Measurements from ENCODE around the gene MEDAG.

The MEDAG gene

GRCh38 chr13:30864433-30865122 lies 41.5 kb upstream of the MEDAG start:
- no peaks in the 10 kb centered on the region for H3F3A ChIP-seq (ENCODE audit: low read depth)
- no peak overlapping the region for H3K4me3 ChIP-seq (ENCODE audit: low read length, poor library complexity, severe bottlenecking)
- peak overlapping the region; percentile 83 for H2AFZ ChIP-seq (ENCODE audit: low read length)
- peak overlapping the region; percentile 8 for H3K9ac ChIP-seq (ENCODE audit: low read depth, low read length, poor library complexity, severe bottlenecking)
- no peaks in the 10 kb centered on the region for H3K36me3 ChIP-seq (ENCODE audit: insufficient read depth, low read length)
- H3K27me3 ChIP-seq (ENCODE audit: insufficient read depth, low read length, poor library complexity, severe bottlenecking): no peaks in the 10 kb centered on the region
- no peaks in the 10 kb centered on the region for H3K4me1 ChIP-seq (ENCODE audit: insufficient read depth, low read length, poor library complexity, severe bottlenecking)
- H3K79me2 ChIP-seq (ENCODE audit: insufficient read depth, low read length): no peaks in the 10 kb centered on the region
- no peak overlapping the region for H3K4me2 ChIP-seq (ENCODE audit: low read depth, low read length, poor library complexity, severe bottlenecking)
- H4K20me1 ChIP-seq (ENCODE audit: insufficient read depth, low read length, poor library complexity, severe bottlenecking): no peaks in the 10 kb centered on the region
- H3K9me2 ChIP-seq (replicated peaks; ENCODE audit: low read depth, low read length): no peaks in the 10 kb centered on the region
- TF ChIP-seq EZH2phosphoT487 (IDR thresholded peaks at IDR 0.05; ENCODE audit: borderline replicate concordance) (no peak), CTCF (conservative IDR thresholded peaks at IDR 0.05; ENCODE audit: low read length) (no peak)
- no peaks in the 10 kb centered on the region for H3K9me3 ChIP-seq (ENCODE audit: insufficient read depth, low read depth, low read length)

DNA sequence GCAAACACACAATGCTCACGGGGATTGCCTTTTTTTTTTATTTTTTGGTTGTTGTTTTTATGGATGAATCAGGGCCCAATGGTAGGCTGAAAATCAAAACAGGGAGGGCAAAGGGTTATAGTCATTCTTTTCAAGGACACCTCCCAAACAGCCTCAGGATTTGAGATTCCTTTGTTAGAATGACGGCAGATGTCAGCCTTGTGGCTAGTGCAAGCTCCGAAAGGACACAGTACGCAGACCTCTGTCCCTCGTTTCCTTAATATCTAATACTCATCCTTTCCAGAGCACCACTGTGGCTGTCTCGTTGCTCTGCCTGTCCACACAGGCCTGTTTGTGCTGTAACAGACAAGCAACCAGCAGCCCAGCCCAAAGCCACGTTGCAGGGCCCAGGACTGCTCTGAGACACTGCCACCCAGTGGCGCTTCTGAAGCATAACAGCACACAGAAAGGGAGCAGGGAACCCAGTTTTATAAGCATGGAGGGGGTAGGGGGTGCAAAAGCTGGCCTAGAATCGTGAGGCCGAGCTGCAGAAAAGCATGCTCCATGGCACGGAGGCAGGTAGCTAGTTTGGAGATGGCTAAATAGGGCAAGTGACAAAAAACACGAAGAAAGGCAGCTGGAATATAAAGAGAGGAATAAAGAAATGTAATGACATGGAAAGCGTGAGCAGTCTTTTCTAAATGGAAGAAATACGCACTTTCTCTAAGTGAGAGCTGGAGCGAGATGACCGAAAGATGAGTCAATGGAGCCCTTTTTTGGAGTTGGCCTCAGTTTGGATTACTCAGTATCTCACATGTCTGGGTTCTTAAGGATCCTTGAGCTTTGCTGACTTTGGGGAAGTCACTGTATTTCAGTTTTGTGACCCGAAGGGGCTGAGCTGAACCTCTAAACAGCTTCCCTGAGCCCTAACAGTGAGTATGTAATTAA lies 40.7 kb upstream of the MEDAG start:
- peak overlapping the region; percentile 8 for H3K9ac ChIP-seq (ENCODE audit: low read depth, low read length, poor library complexity, severe bottlenecking)
- H3K4me2 ChIP-seq (ENCODE audit: low read depth, low read length, poor library complexity, severe bottlenecking): no peak overlapping the region

DNA sequence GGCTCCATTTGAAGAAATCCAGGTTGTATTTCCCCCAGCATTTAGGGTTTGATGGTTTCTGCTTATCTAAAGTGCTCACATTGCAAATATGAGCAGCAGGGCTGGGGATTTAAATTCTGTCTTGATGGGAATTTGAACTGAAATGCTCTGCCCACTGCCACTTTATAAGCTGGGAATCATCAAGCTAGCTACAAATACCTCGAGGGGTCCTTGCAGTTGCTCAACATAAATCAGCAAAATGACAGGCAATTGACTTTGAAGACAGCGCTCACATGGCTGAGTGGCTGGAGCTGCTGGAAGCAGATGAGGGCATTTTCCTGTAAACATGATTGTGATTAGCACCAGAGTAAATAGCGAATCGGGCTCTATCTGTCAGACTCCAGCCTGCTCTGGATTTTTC lies 39.4 kb upstream of the MEDAG start:
- Histone ChIP-seq H3K79me2 (ENCODE audit: insufficient read depth, low read length) (no peaks in the 10 kb centered on the region), H3K36me3 (ENCODE audit: insufficient read depth, low read length) (no peaks in the 10 kb centered on the region), H3K4me2 (ENCODE audit: low read depth, low read length, poor library complexity, severe bottlenecking) (no peak overlapping the region), H3K9me3 (ENCODE audit: insufficient read depth, low read depth, low read length) (no peaks in the 10 kb centered on the region), H3K9me2 (replicated peaks; ENCODE audit: low read depth, low read length) (no peaks in the 10 kb centered on the region), H3K4me3 (ENCODE audit: low read length, poor library complexity, severe bottlenecking) (no peak overlapping the region), H3K27me3 (ENCODE audit: insufficient read depth, low read length, poor library complexity, severe bottlenecking) (no peaks in the 10 kb centered on the region), H4K20me1 (ENCODE audit: insufficient read depth, low read length, poor library complexity, severe bottlenecking) (no peaks in the 10 kb centered on the region), H3K4me1 (ENCODE audit: insufficient read depth, low read length, poor library complexity, severe bottlenecking) (peaks cover 5% of the 10 kb centered on the region), H2AFZ (ENCODE audit: low read length) (no peak overlapping the region), H3F3A (ENCODE audit: low read depth) (no peaks in the 10 kb centered on the region), H3K9ac (ENCODE audit: low read depth, low read length, poor library complexity, severe bottlenecking) (no peak overlapping the region)
- TF ChIP-seq CTCF (conservative IDR thresholded peaks at IDR 0.05; ENCODE audit: low read length) (no peak), EZH2phosphoT487 (IDR thresholded peaks at IDR 0.05; ENCODE audit: borderline replicate concordance) (no peak)

More for the DNA sequence above, 40.7 kb upstream of the MEDAG start:
- no peak for TF ChIP-seq EZH2phosphoT487 (IDR thresholded peaks at IDR 0.05; ENCODE audit: borderline replicate concordance)
- peak; percentile 98 for TF ChIP-seq CTCF (conservative IDR thresholded peaks at IDR 0.05; ENCODE audit: low read length)
- Histone ChIP-seq H2AFZ (ENCODE audit: low read length) (peak overlapping the region; percentile 83), H3K9me2 (replicated peaks; ENCODE audit: low read depth, low read length) (no peaks in the 10 kb centered on the region), H3K4me3 (ENCODE audit: low read length, poor library complexity, severe bottlenecking) (no peak overlapping the region), H3K79me2 (ENCODE audit: insufficient read depth, low read length) (no peaks in the 10 kb centered on the region), H4K20me1 (ENCODE audit: insufficient read depth, low read length, poor library complexity, severe bottlenecking) (no peaks in the 10 kb centered on the region), H3F3A (ENCODE audit: low read depth) (no peaks in the 10 kb centered on the region), H3K4me1 (ENCODE audit: insufficient read depth, low read length, poor library complexity, severe bottlenecking) (peaks cover 5% of the 10 kb centered on the region), H3K9me3 (ENCODE audit: insufficient read depth, low read depth, low read length) (no peaks in the 10 kb centered on the region), H3K27me3 (ENCODE audit: insufficient read depth, low read length, poor library complexity, severe bottlenecking) (no peaks in the 10 kb centered on the region), H3K36me3 (ENCODE audit: insufficient read depth, low read length) (no peaks in the 10 kb centered on the region)
